BE2C (cell line): ENCODE data around the gene TIMM22. TPM values are rescaled to one million over a fixed set of nuclear protein-coding genes. Genes with fewer than 3 reads are reported as not detected.
"Not testable (repeated sequence)": the region's sequence is repeated elsewhere in the genome, so short reads cannot be mapped to it uniquely, and the experiment has no call there.

Experiments
- DNase-seq: peaks from one replicate; pipeline ENCODE4 v3.0.0-alpha.2; 2020
- H3K27me3 ChIP-seq: fragments of 250-450 bp; sonication (Bioruptor Pico); 2 replicates; pipeline ENCODE4 v1.5.1; 2020; ENCODE audit warnings: mild to moderate bottlenecking
- H3K36me3 ChIP-seq: fragments of 250-450 bp; sonication (Bioruptor Pico); 2 replicates; pipeline ENCODE4 v1.5.1; 2020; ENCODE audit warnings: mild to moderate bottlenecking
- H3K4me1 ChIP-seq: fragments of 250-450 bp; sonication (Bioruptor Pico); 2 replicates; pipeline ENCODE4 v1.5.1; 2020
- H3K4me3 ChIP-seq: 2 replicates; pipeline ENCODE4 v1.5.1; 2011; ENCODE audit warnings: low read depth, low read length
- H3K9me3 ChIP-seq: fragments of 250-450 bp; sonication (Bioruptor Pico); 2 replicates; pipeline ENCODE4 v1.5.1; 2020
- polyA plus RNA-seq: library from polyadenylated mRNA; unstranded; fragments of >200 nt; gene quantifications from one replicate; pipeline ENCODE4 v1.2.1, GENCODE V29; 2012; ENCODE audit warnings: low read depth, missing spikeins; ENCODE audit not compliant: insufficient read length, insufficient read depth
- TF ChIP-seq, protein P1 (sequence below): IDR thresholded peaks from 2 replicates; pipeline ENCODE4 v1.5.1; 2012; ENCODE audit warnings: mild to moderate bottlenecking, low read depth, low read length

TIMM22 gene
- 16.4 TPM for polyA plus RNA-seq

DNA sequence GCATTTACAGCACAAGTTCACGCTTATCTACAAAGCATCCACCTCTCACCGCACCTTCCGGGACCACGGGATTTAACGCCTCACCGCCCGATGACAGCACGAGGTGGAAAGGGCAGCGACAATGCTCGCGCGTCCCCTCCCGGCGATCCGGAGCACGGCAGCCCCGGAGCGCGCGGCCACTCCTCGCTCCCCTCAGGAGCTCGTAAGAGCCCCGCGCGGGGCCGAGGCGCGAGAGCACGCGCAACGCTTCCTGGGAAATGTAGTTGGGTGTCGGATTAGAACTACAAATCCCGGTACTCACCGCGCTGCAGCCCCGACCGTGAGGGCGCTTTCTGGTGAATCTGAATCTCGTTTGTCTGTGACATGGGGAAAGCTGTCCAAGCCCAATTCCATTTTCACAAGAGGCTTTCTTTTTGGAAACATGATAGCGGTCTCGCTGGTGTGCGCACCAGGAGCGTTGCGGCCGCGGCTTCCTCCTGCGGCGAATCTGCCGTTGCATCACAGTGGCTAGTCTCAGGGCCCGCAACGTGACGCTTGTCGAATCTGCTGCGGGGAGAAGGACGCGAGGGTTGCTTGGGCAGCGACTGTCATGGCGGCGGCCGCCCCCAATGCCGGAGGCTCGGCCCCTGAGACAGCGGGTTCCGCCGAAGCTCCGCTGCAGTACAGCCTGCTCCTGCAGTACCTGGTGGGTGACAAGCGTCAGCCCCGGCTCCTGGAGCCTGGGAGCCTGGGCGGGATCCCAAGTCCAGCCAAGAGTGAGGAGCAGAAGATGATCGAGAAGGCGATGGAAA is at the start of gene TIMM22:
TIMM22 (plus strand) TSS at position 576 of the 791 bp plus-strand sequence; CDS start at position 590, 14 bp downstream.
- peaks cover 14% of the 10 kb centered on the region for H3K36me3 ChIP-seq
- H3K4me1 ChIP-seq = no peaks in the 10 kb centered on the region
- H3K4me3 ChIP-seq = peak within 1 kb of the TSS; percentile 88
- H3K27me3 ChIP-seq = no peaks in the 10 kb centered on the region
- TF ChIP-seq, protein P1, sequence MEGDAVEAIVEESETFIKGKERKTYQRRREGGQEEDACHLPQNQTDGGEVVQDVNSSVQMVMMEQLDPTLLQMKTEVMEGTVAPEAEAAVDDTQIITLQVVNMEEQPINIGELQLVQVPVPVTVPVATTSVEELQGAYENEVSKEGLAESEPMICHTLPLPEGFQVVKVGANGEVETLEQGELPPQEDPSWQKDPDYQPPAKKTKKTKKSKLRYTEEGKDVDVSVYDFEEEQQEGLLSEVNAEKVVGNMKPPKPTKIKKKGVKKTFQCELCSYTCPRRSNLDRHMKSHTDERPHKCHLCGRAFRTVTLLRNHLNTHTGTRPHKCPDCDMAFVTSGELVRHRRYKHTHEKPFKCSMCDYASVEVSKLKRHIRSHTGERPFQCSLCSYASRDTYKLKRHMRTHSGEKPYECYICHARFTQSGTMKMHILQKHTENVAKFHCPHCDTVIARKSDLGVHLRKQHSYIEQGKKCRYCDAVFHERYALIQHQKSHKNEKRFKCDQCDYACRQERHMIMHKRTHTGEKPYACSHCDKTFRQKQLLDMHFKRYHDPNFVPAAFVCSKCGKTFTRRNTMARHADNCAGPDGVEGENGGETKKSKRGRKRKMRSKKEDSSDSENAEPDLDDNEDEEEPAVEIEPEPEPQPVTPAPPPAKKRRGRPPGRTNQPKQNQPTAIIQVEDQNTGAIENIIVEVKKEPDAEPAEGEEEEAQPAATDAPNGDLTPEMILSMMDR = peak; percentile 66
- H3K9me3 ChIP-seq = no peaks in the 10 kb centered on the region
- peak; percentile 87 for DNase-seq

DNA sequence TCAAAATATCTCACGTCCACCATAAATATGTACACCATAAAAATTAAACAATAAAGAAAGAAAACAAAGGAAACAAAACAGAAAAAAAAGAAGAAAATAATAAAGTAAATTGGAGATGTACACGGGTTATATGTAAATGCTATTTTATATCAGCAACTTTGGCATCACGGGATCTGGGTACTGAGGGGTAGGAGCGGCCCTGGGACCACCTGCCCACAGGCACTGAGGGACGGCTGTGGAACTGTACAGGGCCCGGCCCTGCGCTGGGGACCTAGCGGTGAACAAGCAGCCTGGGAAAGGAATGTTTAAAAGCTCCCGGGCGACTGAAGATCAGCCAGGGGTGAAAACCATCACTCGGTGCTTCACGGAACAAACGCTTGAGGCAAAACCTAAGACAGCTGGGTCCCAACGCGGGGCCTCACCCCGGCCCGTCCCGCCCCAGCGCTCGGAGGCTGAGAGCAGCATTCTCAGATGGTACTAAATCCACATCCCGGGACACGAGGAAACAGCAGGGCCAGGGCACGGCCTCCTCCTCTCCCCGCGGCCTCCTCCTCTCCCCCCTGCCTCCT is 48.6 kb upstream of the TIMM22 start:
- TF ChIP-seq, protein P1 = no peak
- Histone ChIP-seq H3K4me3 (no peak overlapping the region), H3K27me3 (peaks cover 8% of the 10 kb centered on the region; the same call in 1 of the 2 replicates), H3K9me3 (no peaks in the 10 kb centered on the region), H3K4me1 (no peaks in the 10 kb centered on the region), H3K36me3 (no peaks in the 10 kb centered on the region)
- DNase-seq = no peak

GRCh38 chr17:949623-950303 is 47.2 kb upstream of the TIMM22 start:
- DNase-seq = no peak
- TF ChIP-seq, protein P1 = no peak
- Histone ChIP-seq H3K9me3 (no peaks in the 10 kb centered on the region), H3K4me1 (no peaks in the 10 kb centered on the region), H3K27me3 (peaks cover 8% of the 10 kb centered on the region), H3K36me3 (no peaks in the 10 kb centered on the region), H3K4me3 (no peak overlapping the region)

DNA sequence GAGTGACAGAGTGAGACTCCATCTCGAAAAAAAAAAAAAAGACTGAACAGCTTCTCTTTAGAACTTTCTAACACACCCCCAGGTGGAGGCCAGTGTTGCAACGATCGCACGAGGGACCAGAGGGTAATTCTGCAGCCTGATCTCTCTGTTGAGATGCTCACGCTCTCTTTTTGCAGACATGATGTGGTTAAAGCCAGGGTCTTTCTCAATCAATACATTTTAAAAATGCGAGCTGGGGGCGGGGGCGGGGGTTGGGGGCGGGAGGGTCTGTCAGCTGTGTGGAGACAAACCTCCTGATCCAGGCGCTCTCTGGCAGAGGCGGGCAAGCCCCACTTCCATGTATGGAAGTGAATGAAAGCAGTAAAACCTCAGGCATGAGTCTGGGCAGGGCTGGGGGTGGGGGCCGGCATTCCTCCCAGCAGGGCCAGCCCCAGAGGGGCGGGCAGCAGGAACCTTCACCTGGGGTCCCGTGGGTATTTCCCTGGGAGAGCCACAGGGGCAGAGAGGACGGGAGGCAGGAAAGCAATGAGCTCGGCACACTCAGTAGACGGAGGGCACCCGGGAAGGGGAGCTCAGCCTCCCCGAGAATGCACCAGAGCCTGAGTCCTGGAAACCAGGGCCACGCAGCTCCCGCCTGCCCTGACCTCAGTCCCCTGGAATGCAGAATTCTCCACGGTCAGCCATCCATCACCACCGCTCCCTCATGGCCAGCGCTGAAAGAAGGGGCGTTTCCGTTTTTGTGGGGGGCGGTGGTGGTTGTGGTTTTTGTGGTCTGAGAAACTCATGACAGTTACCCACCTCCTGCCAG is 45.4 kb upstream of the TIMM22 start:
- no peak overlapping the region for H3K4me3 ChIP-seq
- DNase-seq = no peak
- H3K36me3 ChIP-seq = no peaks in the 10 kb centered on the region
- TF ChIP-seq, protein P1 = no peak
- H3K27me3 ChIP-seq = peaks cover 10% of the 10 kb centered on the region
- no peaks in the 10 kb centered on the region for H3K9me3 ChIP-seq
- no peaks in the 10 kb centered on the region for H3K4me1 ChIP-seq

DNA sequence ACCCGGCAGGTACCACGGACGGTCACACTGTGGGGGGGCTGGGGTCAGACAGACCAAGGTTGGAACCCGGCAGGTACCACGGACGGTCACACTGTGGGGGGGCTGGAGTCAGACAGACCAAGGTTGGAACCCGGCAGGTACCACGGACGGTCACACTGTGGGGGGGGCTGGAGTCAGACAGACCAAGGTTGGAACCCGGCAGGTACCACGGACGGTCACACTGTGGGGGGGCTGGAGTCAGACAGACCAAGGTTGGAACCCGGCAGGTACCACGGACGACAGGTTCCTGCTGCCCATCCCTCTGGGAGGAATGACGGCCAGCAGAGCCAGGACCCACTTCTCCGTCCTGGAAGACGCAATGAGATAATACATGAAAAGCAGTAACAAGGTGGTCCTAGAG is 44.3 kb upstream of the TIMM22 start:
- H3K9me3 ChIP-seq, DNase-seq, H3K36me3 ChIP-seq, H3K4me3 ChIP-seq, H3K4me1 ChIP-seq: not testable (repeated sequence)
- peaks cover 13% of the 10 kb centered on the region for H3K27me3 ChIP-seq

DNA sequence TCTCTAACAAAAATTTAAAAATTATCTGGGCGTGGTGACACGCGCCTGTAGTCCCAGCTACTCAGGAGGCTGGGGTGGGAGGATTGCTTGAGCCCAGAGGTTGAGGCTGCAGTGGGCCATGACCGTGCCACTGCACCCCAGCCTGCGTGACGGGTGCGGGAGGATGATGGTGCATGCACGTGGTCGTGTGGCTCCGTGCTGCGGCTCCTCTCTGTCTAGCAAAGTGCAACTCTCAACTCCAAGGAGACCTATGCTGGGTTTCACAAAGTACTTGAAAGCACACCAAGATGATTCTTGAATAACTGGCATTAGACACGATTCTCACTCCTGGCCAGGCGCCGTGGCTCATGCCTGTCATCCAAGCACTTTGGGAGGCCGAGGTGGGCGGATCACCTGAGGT is 43.2 kb upstream of the TIMM22 start:
- no peaks in the 10 kb centered on the region for H3K36me3 ChIP-seq
- H3K27me3 ChIP-seq = peaks cover 13% of the 10 kb centered on the region

More for the DNA sequence above, 43.2 kb upstream of the TIMM22 start:
- TF ChIP-seq, protein P1 = no peak
- DNase-seq = no peak
- Histone ChIP-seq H3K4me1 (no peaks in the 10 kb centered on the region), H3K4me3 (no peak overlapping the region), H3K9me3 (no peaks in the 10 kb centered on the region)
